Heart left ventricle (tissue), 16 donors: ENCODE results near the gene ATP1A1. TPM values are rescaled to one million over a fixed set of nuclear protein-coding genes. Genes with fewer than 3 reads are reported as not detected.

ENCODE experiments used
- ATAC-seq, 4 donors: fragments of 200-7000 bp; cut with Tn5 transposase; one replicate each; pipeline ENCODE4 v1.9.1; 2020 to 2022; ENCODE audit warnings: moderate library complexity in 4 of 4, mild to moderate bottlenecking in 3 of 4, moderate number of reproducible peaks in 1 of 4
- DNase-seq, 5 donors: peaks; one replicate each; pipeline ENCODE4 v3.0.0-alpha.2; 2020
- H3K27ac ChIP-seq, 12 donors: fragments of 200-600 bp; sonication (generic) in 4 of 12; one replicate each; pipeline versions ENCODE4 v1.5.0 to v1.8.0; 2016 to 2022; ENCODE audit warnings: mild to moderate bottlenecking in 2 of 12
- H3K27me3 ChIP-seq, 9 donors: fragments of 200-600 bp; sonication (generic) in 2 of 9; one replicate each; pipeline versions ENCODE4 v1.5.1 to v1.8.0; 2016 to 2022; ENCODE audit warnings: mild to moderate bottlenecking in 3 of 9
- H3K36me3 ChIP-seq, 9 donors: fragments of 200-600 bp; sonication (generic) in 2 of 9; one replicate each; pipeline versions ENCODE4 v1.5.0 to v1.8.0; 2018 to 2022; ENCODE audit warnings: mild to moderate bottlenecking in 2 of 9
- H3K4me1 ChIP-seq, 12 donors: fragments of 200-600 bp; sonication (generic) in 4 of 12; one replicate each; pipeline versions ENCODE4 v1.5.0 to v1.8.0; 2016 to 2022; ENCODE audit warnings: mild to moderate bottlenecking in 3 of 12
- H3K4me3 ChIP-seq, 12 donors: fragments of 200-600 bp; sonication (generic) in 4 of 12; one replicate each; pipeline versions ENCODE4 v1.5.0 to v1.8.0; 2017 to 2022; ENCODE audit warnings: mild to moderate bottlenecking in 9 of 12, moderate library complexity in 4 of 12
- H3K9me3 ChIP-seq, 12 donors: fragments of 200-600 bp; sonication (generic) in 4 of 12; one replicate each; pipeline versions ENCODE4 v1.5.0 to v1.8.0; 2016 to 2022; ENCODE audit warnings: mild to moderate bottlenecking in 1 of 12
- POLR2A ChIP-seq, 2 donors: fragments of 450-650 bp; IDR thresholded peaks; one replicate each; pipeline ENCODE4 v1.6.1; 2017; ENCODE audit warnings: antibody characterized with exemption in 2 of 2, mild to moderate bottlenecking in 2 of 2, moderate library complexity in 2 of 2
- WGBS, 4 donors: extraction: QIAGEN DNeasy Blood & Tissue Kit in 2 of 4; methylation state at CpG; one replicate each; pipeline versions ENCODE4 v1.1.5 to v1.1.7; 2013 to 2018; 5-methylcytosine and 5-hydroxymethylcytosine counted together
- intact Hi-C, 10 donors: fragments of 100-400 bp; cut with DNase I; formaldehyde crosslinking; loops; one replicate each; pipeline versions ENCODE4 v1.11.1 to v1.14.2; 2022
- polyA plus RNA-seq, 2 donors: library from polyadenylated mRNA; stranded (reverse); fragments of 200-250 nt; gene quantifications; one replicate each; pipeline ENCODE4 v1.2.3, GENCODE V29; 2013
- total RNA-seq, 9 donors: library from RNA; depleted of rRNA in 2 of 9; stranded (reverse); fragments of >200 nt in 2 of 9; fragmentation: NEBNext Ultra II Directional in 3 of 9; extraction: Animal tissue kit (Norgen Biotek cat#: 25700) in 3 of 9; gene quantifications; one replicate each; pipeline versions ENCODE4 v1.1.0 to v1.2.4, GENCODE V29; 2016 to 2023
- TF ChIP-seq, protein P1 (sequence below), 12 donors: fragments of 200-600 bp; sonication (generic) in 4 of 12; IDR thresholded peaks; one replicate each; pipeline versions ENCODE4 v1.5.0 to v1.8.0; 2018 to 2022; ENCODE audit warnings: antibody characterized with exemption in 12 of 12, mild to moderate bottlenecking in 5 of 12
- donor health status: ischemic (EF 13 %, LVEDD 7.1; RV severe dilation, severe dysfunction).
- donor health status: healthy with polysubstance abuse.
- donor health status: DM: no; HTN: yes; CAD: no.
- donor health status: DM: no; HTN: no; CAD: no.
- donor health status: ischemic (EF 25% LVEDD 6.9; RV normal size, moderate dysfunction).
- donor health status: ischemic (EF 25% LVEDD 5.7; RV mildly dilated, moderate dysfunction).
- donor health status: healthy.
- donor health status: DM: yes; HTN: yes; CAD: no.
- donor health status: ischemic (EF 35%, LVEDD 5.7; RV mildly dilated, moderate dysfunction).
- donor health status: nonischemic (EF 11% LVEDD 7.7; RV severe dilation, severe dysfunction).
- donor health status: DM: yes; HTN: yes; CAD: no.
- donor health status: PGD.
- donor health status: ischemic (EF 29% LVEDD 5.4; RV normal size, mild dysfunction).
- donor health status: nonischemic (EF 23%, LVEDD 6.1; RV moderate dilation, normal function).

The ATP1A1 gene
- total and polyA plus RNA-seq, 11 donors, result 115 to 896 (median 241) TPM

DNA sequence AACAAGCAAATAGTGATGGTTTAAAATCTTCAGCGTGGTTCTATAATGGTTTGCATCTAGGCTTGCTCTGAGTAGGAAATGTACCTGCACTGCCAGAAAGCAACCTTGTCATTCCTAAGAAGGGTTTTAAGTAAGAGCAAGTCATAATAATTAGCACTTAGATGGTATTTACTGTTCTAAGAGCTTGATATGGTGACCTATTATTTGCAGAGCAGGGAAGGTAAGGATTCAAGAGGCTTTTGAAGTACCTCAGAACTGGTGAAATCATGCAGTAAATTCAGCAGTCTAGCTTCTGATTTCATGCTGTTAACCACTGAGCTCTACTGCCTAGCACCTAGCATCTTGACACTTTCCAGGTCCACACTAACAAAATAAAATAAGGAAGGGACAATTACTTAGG lies 23.7 kb downstream of the ATP1A1 start:
- Histone ChIP-seq H3K27ac (peak overlapping the region in 1 of 12 donors; percentile 13), H3K27me3 (no peaks in the 10 kb centered on the region), H3K9me3 (no peaks in the 10 kb centered on the region), H3K36me3 (peaks cover 2 to 100% (median 100%) of the 10 kb centered on the region in 9 donors), H3K4me3 (no peak overlapping the region), H3K4me1 (peaks cover 0 to 10% (median 0%) of the 10 kb centered on the region in 12 donors)
- intact Hi-C loops, result no loop called here
- no peak for ATAC-seq
- WGBS, 4 donors, result 93 to 96% (median 95%) methylated on average over 1 of the region's 1 CpG
- DNase-seq, result no peak
- no peak for TF ChIP-seq POLR2A (IDR thresholded peaks at IDR 0.05)
- TF ChIP-seq, protein P1, sequence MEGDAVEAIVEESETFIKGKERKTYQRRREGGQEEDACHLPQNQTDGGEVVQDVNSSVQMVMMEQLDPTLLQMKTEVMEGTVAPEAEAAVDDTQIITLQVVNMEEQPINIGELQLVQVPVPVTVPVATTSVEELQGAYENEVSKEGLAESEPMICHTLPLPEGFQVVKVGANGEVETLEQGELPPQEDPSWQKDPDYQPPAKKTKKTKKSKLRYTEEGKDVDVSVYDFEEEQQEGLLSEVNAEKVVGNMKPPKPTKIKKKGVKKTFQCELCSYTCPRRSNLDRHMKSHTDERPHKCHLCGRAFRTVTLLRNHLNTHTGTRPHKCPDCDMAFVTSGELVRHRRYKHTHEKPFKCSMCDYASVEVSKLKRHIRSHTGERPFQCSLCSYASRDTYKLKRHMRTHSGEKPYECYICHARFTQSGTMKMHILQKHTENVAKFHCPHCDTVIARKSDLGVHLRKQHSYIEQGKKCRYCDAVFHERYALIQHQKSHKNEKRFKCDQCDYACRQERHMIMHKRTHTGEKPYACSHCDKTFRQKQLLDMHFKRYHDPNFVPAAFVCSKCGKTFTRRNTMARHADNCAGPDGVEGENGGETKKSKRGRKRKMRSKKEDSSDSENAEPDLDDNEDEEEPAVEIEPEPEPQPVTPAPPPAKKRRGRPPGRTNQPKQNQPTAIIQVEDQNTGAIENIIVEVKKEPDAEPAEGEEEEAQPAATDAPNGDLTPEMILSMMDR (IDR thresholded peaks at IDR 0.05), result no peak

DNA sequence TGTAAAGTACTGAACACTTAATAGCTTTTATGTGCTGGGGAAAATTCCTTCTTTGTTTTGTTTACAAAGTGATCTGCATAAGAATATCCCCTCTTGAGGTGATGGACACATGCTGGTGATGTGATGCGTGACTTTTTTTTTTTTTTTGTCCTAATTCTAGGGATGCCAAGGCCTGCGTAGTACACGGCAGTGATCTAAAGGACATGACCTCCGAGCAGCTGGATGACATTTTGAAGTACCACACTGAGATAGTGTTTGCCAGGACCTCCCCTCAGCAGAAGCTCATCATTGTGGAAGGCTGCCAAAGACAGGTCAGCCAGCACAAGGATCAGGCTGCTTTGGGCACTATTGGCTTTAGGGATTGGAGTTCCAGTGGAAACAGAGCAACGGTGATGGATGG lies 24.7 kb downstream of the ATP1A1 start:
- ATAC-seq, result peak; percentile 16 to 48 (median 39)
- peak overlapping the region in 5 of 12 donors; percentile 7 to 31 (median 26) for H3K27ac ChIP-seq
- TF ChIP-seq, protein P1 (IDR thresholded peaks at IDR 0.05), result no peak
- TF ChIP-seq POLR2A (IDR thresholded peaks at IDR 0.05), result no peak

DNA sequence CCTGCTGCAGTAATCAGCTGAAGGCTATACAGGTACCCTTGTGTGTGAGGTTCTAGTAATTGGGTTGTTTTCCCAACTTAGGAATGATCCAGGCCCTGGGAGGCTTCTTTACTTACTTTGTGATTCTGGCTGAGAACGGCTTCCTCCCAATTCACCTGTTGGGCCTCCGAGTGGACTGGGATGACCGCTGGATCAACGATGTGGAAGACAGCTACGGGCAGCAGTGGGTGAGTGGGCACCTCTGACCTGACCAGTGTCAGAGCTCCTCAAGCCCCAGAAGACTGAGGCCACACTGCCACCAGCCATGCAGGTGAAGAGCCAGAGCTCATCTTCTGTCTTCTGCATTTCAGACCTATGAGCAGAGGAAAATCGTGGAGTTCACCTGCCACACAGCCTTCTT lies 27.7 kb downstream of the ATP1A1 start:
- peaks cover 2 to 100% (median 100%) of the 10 kb centered on the region in 9 donors for H3K36me3 ChIP-seq
- no peak for DNase-seq
- peaks cover 0 to 30% (median 4%) of the 10 kb centered on the region in 12 donors for H3K4me1 ChIP-seq
- intact Hi-C loops, result no loop called here
- WGBS, 4 donors, result 94 to 97% (median 95%) methylated on average over 6 of the region's 6 CpGs
- no peaks in the 10 kb centered on the region for H3K27me3 ChIP-seq
- no peaks in the 10 kb centered on the region for H3K9me3 ChIP-seq
- no peak for ATAC-seq
- no peak overlapping the region for H3K4me3 ChIP-seq
- TF ChIP-seq, protein P1 (IDR thresholded peaks at IDR 0.05), result no peak
- no peak for TF ChIP-seq POLR2A (IDR thresholded peaks at IDR 0.05)
- H3K27ac ChIP-seq, result peak overlapping the region in 1 of 12 donors; percentile 33

More for the DNA sequence above, 24.7 kb downstream of the ATP1A1 start:
- 44 to 55% (median 47%) methylated on average over 5 of the region's 5 CpGs for WGBS, 4 donors
- H3K9me3 ChIP-seq, result no peaks in the 10 kb centered on the region
- peaks cover 0 to 10% (median 0%) of the 10 kb centered on the region in 12 donors for H3K4me1 ChIP-seq
- no peak for DNase-seq
- no peaks in the 10 kb centered on the region for H3K27me3 ChIP-seq
- peaks cover 2 to 100% (median 100%) of the 10 kb centered on the region in 9 donors for H3K36me3 ChIP-seq
- no peak overlapping the region for H3K4me3 ChIP-seq
- intact Hi-C loops, result no loop called here

DNA sequence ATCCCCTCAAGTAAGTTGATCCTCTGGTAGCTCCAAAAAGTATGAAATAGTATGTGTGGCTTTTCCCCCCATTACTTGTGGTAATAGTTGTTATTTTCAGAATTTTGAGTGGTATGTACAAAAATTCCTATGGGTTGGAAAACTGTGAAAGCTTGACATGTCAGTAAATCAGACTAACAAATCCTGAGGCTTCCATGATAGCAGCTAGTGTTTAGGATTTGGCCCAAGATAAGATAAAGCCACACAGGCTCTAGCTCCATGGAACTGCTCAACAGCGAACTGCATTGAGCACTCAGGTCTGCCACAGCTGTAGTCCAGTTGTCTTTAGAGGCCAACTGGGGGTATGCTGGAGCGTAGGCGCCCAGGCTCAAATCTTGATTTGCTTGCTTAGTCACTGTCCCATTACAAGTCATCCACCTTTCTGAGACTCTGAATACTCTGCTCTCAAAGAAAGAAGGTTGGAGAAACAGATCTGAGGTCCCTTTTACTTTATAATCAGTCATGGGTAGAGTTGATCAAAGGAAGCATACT lies 28.7 kb downstream of the ATP1A1 start:
- WGBS, 4 donors, result 96 to 100% (median 97%) methylated on average over 3 of the region's 3 CpGs
- no peak overlapping the region for H3K4me3 ChIP-seq
- intact Hi-C loops, result no loop called here
- H3K27me3 ChIP-seq, result no peaks in the 10 kb centered on the region
- H3K9me3 ChIP-seq, result no peaks in the 10 kb centered on the region
- peak overlapping the region in 1 of 12 donors; percentile 29 for H3K27ac ChIP-seq
- peaks cover 2 to 100% (median 100%) of the 10 kb centered on the region in 9 donors for H3K36me3 ChIP-seq
- peaks cover 0 to 32% (median 4%) of the 10 kb centered on the region in 12 donors for H3K4me1 ChIP-seq
- DNase-seq, result no peak
- no peak for TF ChIP-seq POLR2A (IDR thresholded peaks at IDR 0.05)
- no peak for ATAC-seq
